HG02943 (cell line): Measurements from ENCODE around the gene CPSF3.

Experiments used
- ATAC-seq: cut with Tn5 transposase; IDR thresholded peaks from one replicate; pipeline ENCODE4 v1.9.1; 2021; ENCODE audit warnings: mild to moderate bottlenecking, low read depth, moderate library complexity; ENCODE audit not compliant: unreplicated experiment

CPSF3 gene

GRCh38 chr2:9462886-9463697 lies 39.6 kb downstream of the CPSF3 start:
- no peak for ATAC-seq

GRCh38 chr2:9463698-9464034 lies 40.2 kb downstream of the CPSF3 start:
- ATAC-seq, result no peak

- no peak for ATAC-seq
These were observed 41.7 kb downstream of the CPSF3 start for GRCh38 chr2:9465170-9465569.

- no peak for ATAC-seq
These were observed 42.8 kb downstream of the CPSF3 start for GRCh38 chr2:9466147-9466683.

- no peak for ATAC-seq
These were observed 44.2 kb downstream of the CPSF3 start for GRCh38 chr2:9467687-9468086.

- no peak for ATAC-seq
These were observed 47.8 kb downstream of the CPSF3 start for GRCh38 chr2:9471206-9471605.

- ATAC-seq, result no peak
These were observed 49.1 kb downstream of the CPSF3 start for GRCh38 chr2:9472511-9472910.

GRCh38 chr2:9473308-9473984 lies 50.0 kb downstream of the CPSF3 start:
- no peak for ATAC-seq

- ATAC-seq, result peak; percentile 28
These were observed 50.5 kb downstream of the CPSF3 start for GRCh38 chr2:9473985-9474360.

- peak; percentile 78 for ATAC-seq
These were observed 51.1 kb downstream of the CPSF3 start, which contains the start of gene IAH1 for GRCh38 chr2:9474361-9475057. Gene IAH1, plus strand, starts transcription at chr2:9474551. Its CDS starts 16 bp downstream, at chr2:9474567.

- no peak for ATAC-seq
These were observed 54.5 kb downstream of the CPSF3 start for GRCh38 chr2:9477914-9478313.

- no peak for ATAC-seq
These were observed 55.1 kb downstream of the CPSF3 start for GRCh38 chr2:9478526-9478925.

- ATAC-seq, result no peak
These were observed 56.7 kb downstream of the CPSF3 start for GRCh38 chr2:9480157-9480556.

GRCh38 chr2:9483107-9483506 lies 59.7 kb downstream of the CPSF3 start:
- no peak for ATAC-seq

GRCh38 chr2:9484533-9484932 lies 61.1 kb downstream of the CPSF3 start:
- no peak for ATAC-seq

- no peak for ATAC-seq
These were observed 65.4 kb downstream of the CPSF3 start for GRCh38 chr2:9488583-9489547.

- ATAC-seq, result no peak
These were observed 67.3 kb downstream of the CPSF3 start for GRCh38 chr2:9490789-9491188.

- no peak for ATAC-seq
These were observed 69.5 kb downstream of the CPSF3 start for GRCh38 chr2:9492927-9493326.

- no peak for ATAC-seq
These were observed 70.0 kb downstream of the CPSF3 start for GRCh38 chr2:9493478-9493877.

- no peak for ATAC-seq
These were observed 70.6 kb downstream of the CPSF3 start for GRCh38 chr2:9494081-9494480.
